K562 (cell line): ENCODE data around the gene OGFR. TPM values are rescaled to one million over a fixed set of nuclear protein-coding genes. Genes with fewer than 3 reads are reported as not detected.

Source experiments
- ATAC-seq: fragments of 200-7000 bp; cut with Tn5 transposase; 3 replicates; pipeline ENCODE4 v1.9.1; 2020; ENCODE audit warnings: moderate library complexity
- BruUV-seq: library from RNA; stranded (reverse); fragments of 400-500 nt; replicated peaks from 2 replicates; lab custom pipeline; 2021; lab: Mats Ljungman, UMichigan
- CTCF ChIA-PET: fragments of 300-600 bp; formaldehyde crosslinking; extraction: SDS; loops from one replicate; lab custom pipeline; 2021; ENCODE audit warnings: low intra/inter-chr PET ratio; lab: Yijun Ruan, JAX
- POLR2A ChIA-PET: fragments of 300-600, 350-650 bp; sonication (Branson Sonifier 250); formaldehyde crosslinking; extraction: SDS; loops from one replicate; lab custom pipeline; 2021; ENCODE audit warnings: antibody characterized with exemption, inconsistent platforms; lab: Yijun Ruan, JAX
- DNase-seq, 4 experiments: peaks; one replicate each; pipeline versions ENCODE4 v3.0.0 to v3.0.0-alpha.2; 2011 to 2018; ENCODE audit warnings: low spot score in 3 of 4, mixed read lengths in 3 of 4; ENCODE audit errors: extremely low read depth in 1 of 4
- FAIRE-seq: peaks from 2 replicates; lab custom pipeline; 2011; peaks lifted over from hg19 to GRCh38; lab: Jason Lieb, UNC
- H2AFZ ChIP-seq: 2 replicates; pipeline ENCODE4 v1.6.0; 2011; ENCODE audit warnings: low read depth, low read length, control low read depth, inconsistent platforms
- H3K27ac ChIP-seq: fragments of 200-600 bp; 3 replicates; pipeline ENCODE4 v1.8.0; 2011; ENCODE audit warnings: low read depth, mild to moderate bottlenecking, control low read depth, inconsistent platforms, low read length, moderate library complexity, mixed read lengths; ENCODE audit errors: extremely low read depth
- H3K27me3 ChIP-seq, 2 experiments: fragments of 300-600 bp in 1 of 2; 2 replicates in 1 of 2; 3 replicates in 1 of 2; pipeline versions ENCODE4 v1.6.0 to v1.8.0; 2011; ENCODE audit warnings: inconsistent platforms in 2 of 2, low read length in 2 of 2, mild to moderate bottlenecking in 1 of 2, mixed read lengths in 1 of 2, moderate library complexity in 1 of 2; ENCODE audit not compliant: control insufficient read depth in 2 of 2, insufficient read depth in 2 of 2
- H3K36me3 ChIP-seq: fragments of 300-600 bp; 3 replicates; pipeline ENCODE4 v1.8.0; 2011; ENCODE audit warnings: mild to moderate bottlenecking, low read length, inconsistent platforms; ENCODE audit not compliant: control insufficient read depth, insufficient read depth
- H3K4me1 ChIP-seq, 2 experiments: fragments of 200-600 bp in 1 of 2; replicated peaks in 1 of 2; 2 replicates in 1 of 2; 3 replicates in 1 of 2; pipeline versions ENCODE4 v1.5.1 to v1.8.0; 2011; ENCODE audit warnings: inconsistent platforms in 2 of 2, low read length in 2 of 2, mild to moderate bottlenecking in 1 of 2, mixed read lengths in 1 of 2, moderate library complexity in 1 of 2; ENCODE audit not compliant: control insufficient read depth in 2 of 2, insufficient read depth in 2 of 2
- H3K4me2 ChIP-seq: 2 replicates; pipeline ENCODE4 v1.6.1; 2011; ENCODE audit warnings: low read length, control low read depth, inconsistent platforms, mixed read lengths; ENCODE audit not compliant: insufficient read depth
- H3K4me3 ChIP-seq: fragments of 200-600 bp; sonication (generic), shearing (Covaris generic); 2 replicates; pipeline ENCODE4 v1.5.1; 2016; ENCODE audit warnings: control low read depth, inconsistent platforms
- H3K79me2 ChIP-seq: fragments of 200-600 bp; 3 replicates; pipeline ENCODE4 v1.8.0; 2011; ENCODE audit warnings: low read length, inconsistent platforms; ENCODE audit not compliant: control insufficient read depth, insufficient read depth
- H3K9ac ChIP-seq, 2 experiments: 2 replicates each; pipeline versions ENCODE4 v1.6.0 to v1.6.1; 2011; ENCODE audit warnings: low read depth in 2 of 2, low read length in 2 of 2, control low read depth in 1 of 2, inconsistent platforms in 1 of 2, mild to moderate bottlenecking in 1 of 2, mixed read lengths in 1 of 2; ENCODE audit not compliant: insufficient read depth in 1 of 2
- H3K9me1 ChIP-seq: one replicate; pipeline ENCODE4 v1.6.0; 2011; ENCODE audit warnings: inconsistent platforms, mild to moderate bottlenecking, low read length, moderate library complexity; ENCODE audit not compliant: control insufficient read depth, insufficient read depth
- H3K9me3 ChIP-seq: replicated peaks from 2 replicates; pipeline ENCODE4 v1.5.1; 2011; ENCODE audit warnings: low read depth, low read length, inconsistent platforms; ENCODE audit not compliant: control insufficient read depth, insufficient read depth
- H4K20me1 ChIP-seq: replicated peaks from 2 replicates; pipeline ENCODE4 v1.6.1; 2011; ENCODE audit warnings: low read length, inconsistent platforms, mixed read lengths; ENCODE audit not compliant: control insufficient read depth, insufficient read depth
- ZNF318 ChIP-seq, 2 experiments: fragments of 450-650 bp; IDR thresholded peaks; 2 replicates each; pipeline ENCODE4 v1.6.1; 2016; ENCODE audit warnings: mild to moderate bottlenecking in 2 of 2, borderline replicate concordance in 1 of 2, low read depth in 1 of 2, moderate library complexity in 1 of 2
- whole genome bisulfite sequencing: fragments of 100-300 bp; shearing (Covaris generic); methylation state at CpG from one replicate; pipeline ENCODE4 v1.1.6; 2016; ENCODE audit warnings: low coverage, mixed read lengths; ENCODE audit not compliant: insufficient coverage; ENCODE audit errors: missing lambda C conversion rate; 5-methylcytosine and 5-hydroxymethylcytosine counted together
- in situ Hi-C: fragments of 300-500 bp; cut with MboI; formaldehyde crosslinking; loops from 4 replicates; pipeline ENCODE4 v1.15.0; 2018; ENCODE audit warnings: inconsistent platforms, mixed read lengths
- intact Hi-C: fragments of 100-400 bp; cut with micrococcal nuclease; formaldehyde crosslinking; loops from 2 replicates; pipeline ENCODE4 v1.14.2; 2022
- polyA plus RNA-seq, 8 experiments: library from polyadenylated mRNA; depleted of rRNA in 4 of 8; stranded (reverse) in 5 of 8; unstranded in 3 of 8; fragments of >200 nt; fragmentation: Nextera tagmentation in 2 of 8; fragmentation: Illumina TruSeq in 1 of 8; extraction: Ambion mirVana in 2 of 8; extraction: Trizol in 1 of 8; gene quantifications; 2 replicates each; pipeline versions ENCODE4 v1.2.1 to v1.2.3, GENCODE V29; 2011 to 2014; ENCODE audit warnings: inconsistent platforms in 1 of 8, missing spikeins in 1 of 8
- total RNA-seq, 7 experiments: library from RNA; depleted of rRNA in 6 of 7; stranded (reverse); fragments of >200 nt in 6 of 7; fragmentation: Illumina TruSeq in 2 of 7; extraction: Trizol in 2 of 7; gene quantifications; 2 replicates each; pipeline versions ENCODE4 v1.2.1 to v1.2.3, GENCODE V29; 2011 to 2021; ENCODE audit warnings: low replicate concordance in 1 of 7
- TF ChIP-seq, protein P1 (sequence below): sonication (generic); formaldehyde crosslinking; IDR thresholded peaks from 2 replicates; pipeline ENCODE4 v1.5.0; 2020; ENCODE audit warnings: missing genetic modification reagents

OGFR gene
- total and polyA plus RNA-seq, 9 of the 15 experiments (the other 6 are each of a cell fraction or from before 2014, with no cell fraction given) = 0.39 to 56.3 (median 17.5) TPM

DNA sequence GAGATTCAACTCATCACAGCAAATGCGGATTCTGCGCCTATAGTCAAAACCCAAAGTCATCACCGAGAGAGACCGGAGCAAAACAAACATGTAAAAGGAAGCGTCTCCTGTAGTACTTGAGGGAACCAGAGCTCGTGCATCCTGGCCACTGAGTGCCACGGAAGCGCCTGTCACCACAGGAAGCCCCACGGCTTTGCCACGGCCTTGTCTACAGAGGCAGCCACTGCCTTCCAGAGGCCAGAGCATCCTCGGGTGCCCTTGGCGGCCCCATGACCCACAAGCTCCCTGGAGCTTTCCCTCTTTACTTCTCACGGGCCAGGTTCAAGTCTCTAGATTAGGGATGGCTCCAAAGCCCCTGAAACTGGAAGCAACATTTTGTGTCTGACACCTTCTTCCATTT, 49.5 kb downstream of the OGFR start:
- Histone ChIP-seq H4K20me1 (no peaks in the 10 kb centered on the region), H3K79me2 (peaks cover 3% of the 10 kb centered on the region; the same call in 2 of the 3 replicates), H3K4me3 (no peak overlapping the region), H3K9ac (no peak overlapping the region), H3K9me3 (no peaks in the 10 kb centered on the region), H3K4me2 (no peak overlapping the region), H3K36me3 (peaks cover 79% of the 10 kb centered on the region), H3K27me3 (no peaks in the 10 kb centered on the region), H3K4me1 (peaks cover 0 to 17% of the 10 kb centered on the region in 2 experiments; a peak in 4 of 5 replicates), H3K27ac (no peak overlapping the region), H2AFZ (no peak overlapping the region), H3K9me1 (no peaks in the 10 kb centered on the region)
- in situ Hi-C loops (no loop called here), intact Hi-C loops (no loop called here)
- ATAC-seq (no peak), DNase-seq (no peak), FAIRE-seq (no peak)
- WGBS = 96% methylated on average over 13 of the region's 13 CpGs
- no TSS peak for BruUV-seq
- POLR2A ChIA-PET = interaction anchor here (0.6 to 1.7 kb wide), 4 partner anchors 9 to 145 kb away, joined by 3 to 5 read pairs (median 4); no protein-coding TSS in a partner anchor
- CTCF ChIA-PET = no interaction called here
- TF ChIP-seq, protein P1, sequence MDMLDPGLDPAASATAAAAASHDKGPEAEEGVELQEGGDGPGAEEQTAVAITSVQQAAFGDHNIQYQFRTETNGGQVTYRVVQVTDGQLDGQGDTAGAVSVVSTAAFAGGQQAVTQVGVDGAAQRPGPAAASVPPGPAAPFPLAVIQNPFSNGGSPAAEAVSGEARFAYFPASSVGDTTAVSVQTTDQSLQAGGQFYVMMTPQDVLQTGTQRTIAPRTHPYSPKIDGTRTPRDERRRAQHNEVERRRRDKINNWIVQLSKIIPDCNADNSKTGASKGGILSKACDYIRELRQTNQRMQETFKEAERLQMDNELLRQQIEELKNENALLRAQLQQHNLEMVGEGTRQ (CRISPR knock-in tag) = no peak
- no peak for TF ChIP-seq ZNF318 (IDR thresholded peaks at IDR 0.05; ENCODE audit: borderline replicate concordance in 1 of 2, low read depth in 1 of 2)
